Esophagus muscularis mucosa (tissue), 4 donors: ENCODE data around the gene PAK5. TPM values are rescaled to one million over a fixed set of nuclear protein-coding genes. Genes with fewer than 3 reads are reported as not detected.
A peak's percentile ranks its signal among the peaks of the same experiment; 100 is the strongest.

Experiments
- DNase-seq: peaks from one replicate; pipeline ENCODE4 v3.0.0-alpha.2; 2017; ENCODE audit errors: extremely low spot score
- H3K27ac ChIP-seq, 4 donors: fragments of 200-600 bp; sonication (generic); replicated peaks in 1 of 4; 1 replicate in 3 of 4; 2 replicates in 1 of 4; pipeline ENCODE4 v1.5.1; 2016 to 2019; ENCODE audit warnings: mild to moderate bottlenecking in 1 of 4
- H3K27me3 ChIP-seq, 4 donors: fragments of 200-600 bp; sonication (generic); one replicate each; pipeline versions ENCODE4 v1.5.1 to v1.6.0; 2016 to 2019
- H3K36me3 ChIP-seq, 4 donors: fragments of 200-600 bp; sonication (generic); one replicate each; pipeline ENCODE4 v1.5.1; 2016 to 2019
- H3K4me1 ChIP-seq, 4 donors: fragments of 200-600 bp; sonication (generic); one replicate each; pipeline ENCODE4 v1.5.1; 2016 to 2019
- H3K4me3 ChIP-seq, 4 donors: fragments of 200-600 bp; sonication (generic); 1 replicate in 2 of 4; 2 replicates in 2 of 4; pipeline ENCODE4 v1.5.1; 2016 to 2019; ENCODE audit warnings: mild to moderate bottlenecking in 4 of 4, moderate library complexity in 1 of 4
- H3K9me3 ChIP-seq, 4 donors: fragments of 200-600 bp; sonication (generic); 1 replicate in 3 of 4; 2 replicates in 1 of 4; pipeline ENCODE4 v1.5.1; 2016 to 2019
- CTCF ChIP-seq, 3 experiments: fragments of 200-600 bp in 2 of 3; fragments of 450-650 bp in 1 of 3; sonication (generic) in 2 of 3; IDR thresholded peaks; one replicate each; pipeline ENCODE4 v1.5.1; 2017 to 2019; ENCODE audit warnings: antibody characterized with exemption in 3 of 3, mild to moderate bottlenecking in 2 of 3, moderate library complexity in 1 of 3
- EP300 ChIP-seq: sonication (generic); formaldehyde crosslinking; IDR thresholded peaks from one replicate; pipeline ENCODE4 v1.6.1; 2017; ENCODE audit warnings: antibody characterized with exemption
- POLR2A ChIP-seq: fragments of 450-650 bp; IDR thresholded peaks from one replicate; pipeline ENCODE4 v1.6.1; 2017; ENCODE audit warnings: antibody characterized with exemption, moderate library complexity, mild to moderate bottlenecking, low read depth
- POLR2AphosphoS5 ChIP-seq, 2 donors: sonication (generic); formaldehyde crosslinking; IDR thresholded peaks; one replicate each; pipeline ENCODE4 v1.6.1; 2017; ENCODE audit warnings: antibody characterized with exemption in 2 of 2
- WGBS: methylation state at CpG from one replicate; pipeline ENCODE4 v1.1.5; 2018; 5-methylcytosine and 5-hydroxymethylcytosine counted together
- intact Hi-C: fragments of 100-400 bp; cut with DNase I; formaldehyde crosslinking; loops from one replicate; pipeline ENCODE4 v1.15.1; 2023
- total RNA-seq, 4 donors: library from RNA; depleted of rRNA; stranded (reverse); fragments of >200 nt; gene quantifications; one replicate each; pipeline versions ENCODE4 v1.1.0 to v1.2.1, GENCODE V29; 2016

PAK5 gene
- total RNA-seq, 4 donors from 2014 or later: 0.06 to 0.42 (median 0.20) TPM

- no peaks in the 10 kb centered on the region for H3K9me3 ChIP-seq
- H3K4me3 ChIP-seq: no peak overlapping the region
- no peaks in the 10 kb centered on the region for H3K36me3 ChIP-seq
- WGBS: 85% methylated on average over 2 of the region's 2 CpGs
- H3K4me1 ChIP-seq: no peaks in the 10 kb centered on the region
- intact Hi-C loops: no loop called here
- no peak for TF ChIP-seq EP300
- no peak for TF ChIP-seq POLR2A
- TF ChIP-seq CTCF (IDR thresholded peaks at IDR 0.05): no peak
- no peak for TF ChIP-seq POLR2AphosphoS5 (IDR thresholded peaks at IDR 0.05)
- no peaks in the 10 kb centered on the region for H3K27me3 ChIP-seq
- no peak for DNase-seq
- no peak overlapping the region for H3K27ac ChIP-seq
Measured at GRCh38 chr20:9637889-9638288, 201.0 kb downstream of the PAK5 start.

- H3K36me3 ChIP-seq: no peaks in the 10 kb centered on the region
- no peak overlapping the region for H3K4me3 ChIP-seq
- no peaks in the 10 kb centered on the region for H3K4me1 ChIP-seq
- WGBS: 82% methylated on average over 1 of the region's 1 CpG
- TF ChIP-seq POLR2AphosphoS5 (IDR thresholded peaks at IDR 0.05): no peak
- TF ChIP-seq EP300: no peak
- no peak for TF ChIP-seq CTCF (IDR thresholded peaks at IDR 0.05)
- no peak for TF ChIP-seq POLR2A
- DNase-seq: no peak
- H3K27me3 ChIP-seq: no peaks in the 10 kb centered on the region
- no peak overlapping the region for H3K27ac ChIP-seq
- intact Hi-C loops: no loop called here
- H3K9me3 ChIP-seq: no peaks in the 10 kb centered on the region
Measured at GRCh38 chr20:9635750-9636149, 203.1 kb downstream of the PAK5 start.

- Histone ChIP-seq H3K27ac (no peak overlapping the region), H3K36me3 (no peaks in the 10 kb centered on the region), H3K4me3 (no peak overlapping the region), H3K9me3 (no peaks in the 10 kb centered on the region), H3K4me1 (no peaks in the 10 kb centered on the region), H3K27me3 (no peaks in the 10 kb centered on the region)
- intact Hi-C loops: no loop called here
- no peak for DNase-seq
- no peak for TF ChIP-seq POLR2AphosphoS5 (IDR thresholded peaks at IDR 0.05)
- no peak for TF ChIP-seq EP300
- TF ChIP-seq CTCF (IDR thresholded peaks at IDR 0.05): no peak
- TF ChIP-seq POLR2A: no peak
Measured at GRCh38 chr20:9634327-9634726, 204.5 kb downstream of the PAK5 start.

- TF ChIP-seq POLR2A (no peak), POLR2AphosphoS5 (IDR thresholded peaks at IDR 0.05) (no peak), CTCF (IDR thresholded peaks at IDR 0.05) (no peak), EP300 (no peak)
- 44% methylated on average over 1 of the region's 1 CpG for WGBS
Measured at GRCh38 chr20:9632991-9633390, 205.9 kb downstream of the PAK5 start.

GRCh38 chr20:9632265-9632664 is 206.6 kb downstream of the PAK5 start:
- no peaks in the 10 kb centered on the region for H3K4me1 ChIP-seq
- WGBS: 74% methylated on average over 4 of the region's 4 CpGs
- no peak overlapping the region for H3K27ac ChIP-seq
- H3K9me3 ChIP-seq: no peaks in the 10 kb centered on the region
- no peaks in the 10 kb centered on the region for H3K36me3 ChIP-seq
- TF ChIP-seq EP300: no peak
- no peak overlapping the region for H3K4me3 ChIP-seq
- H3K27me3 ChIP-seq: no peaks in the 10 kb centered on the region
- peak; percentile 34 for DNase-seq
- intact Hi-C loops: no loop called here

More at GRCh38 chr20:9632991-9633390, 205.9 kb downstream of the PAK5 start:
- H3K4me1 ChIP-seq: no peaks in the 10 kb centered on the region
- H3K36me3 ChIP-seq: no peaks in the 10 kb centered on the region
- H3K27ac ChIP-seq: no peak overlapping the region
- H3K4me3 ChIP-seq: no peak overlapping the region
- peak; percentile 29 for DNase-seq
- no peaks in the 10 kb centered on the region for H3K27me3 ChIP-seq
- intact Hi-C loops: no loop called here
- H3K9me3 ChIP-seq: no peaks in the 10 kb centered on the region
